ENCODE results near the gene FAT1. TPM values are rescaled to one million over a fixed set of nuclear protein-coding genes. Genes with fewer than 3 reads are reported as not detected.

FAT1 gene
- total and polyA plus RNA-seq, 2 donors (not counting 1 experiment from before 2014, with no cell fraction given): 151 to 729 TPM

- H4K20me1 ChIP-seq (ENCODE audit: control insufficient read depth, extremely low read depth, insufficient read depth, low read length): no peaks in the 10 kb centered on the region
- H3K4me1 ChIP-seq (ENCODE audit: control insufficient read depth, extremely low read depth, insufficient read depth, low read length): peaks cover 7% of the 10 kb centered on the region
- peaks cover 3% of the 10 kb centered on the region for H3K36me3 ChIP-seq (ENCODE audit: control insufficient read depth, insufficient read depth, low read length)
- H3K9me3 ChIP-seq (ENCODE audit: control insufficient read depth, insufficient read depth, low read depth, low read length): no peaks in the 10 kb centered on the region
- H2AFZ ChIP-seq (ENCODE audit: low read length): no peak overlapping the region
- H3K9ac ChIP-seq (ENCODE audit: insufficient read depth, low read length): no peak overlapping the region
- no peak overlapping the region for H3K4me2 ChIP-seq (ENCODE audit: extremely low read depth, insufficient read depth, low read length)
- TF ChIP-seq CTCF (conservative IDR thresholded peaks at IDR 0.05 in 1 of 2, IDR thresholded peaks at IDR 0.05 in 1 of 2; ENCODE audit: low read depth in 1 of 2, low read length in 2 of 2): no peak
- TF ChIP-seq EZH2 (IDR thresholded peaks at IDR 0.05; ENCODE audit: low read length, missing control alignments): no peak
- H3K27ac ChIP-seq (ENCODE audit: insufficient read depth, low read length): peak overlapping the region; percentile 49
- no peaks in the 10 kb centered on the region for H3K27me3 ChIP-seq (ENCODE audit: control insufficient read depth, insufficient read depth, low read length)
- no peak for DNase-seq (ENCODE audit: low read depth in 2 of 2)
- peaks cover 79% of the 10 kb centered on the region for H3K79me2 ChIP-seq (ENCODE audit: control insufficient read depth, insufficient read depth, low read length)
- H3K4me3 ChIP-seq (replicated peaks in 1 of 4; ENCODE audit: control extremely low read depth in 1 of 4, insufficient read depth in 1 of 4, low read depth in 3 of 4, low read length in 4 of 4): no peak overlapping the region
Observed at GRCh38 chr4:186693894-186694293, 29.8 kb downstream of the FAT1 start.

GRCh38 chr4:186693159-186693815 is 30.4 kb downstream of the FAT1 start:
- H3K9me3 ChIP-seq (ENCODE audit: control insufficient read depth, insufficient read depth, low read depth, low read length): no peaks in the 10 kb centered on the region
- H3K36me3 ChIP-seq (ENCODE audit: control insufficient read depth, insufficient read depth, low read length): no peaks in the 10 kb centered on the region
- H3K9ac ChIP-seq (ENCODE audit: insufficient read depth, low read length): peak overlapping the region; percentile 50
- peaks cover 78% of the 10 kb centered on the region for H3K79me2 ChIP-seq (ENCODE audit: control insufficient read depth, insufficient read depth, low read length)
- no peak overlapping the region for H2AFZ ChIP-seq (ENCODE audit: low read length)
- H3K27me3 ChIP-seq (ENCODE audit: control insufficient read depth, insufficient read depth, low read length): no peaks in the 10 kb centered on the region
- DNase-seq (ENCODE audit: low read depth in 2 of 2): peak; percentile 86 to 96
- peaks cover 7% of the 10 kb centered on the region for H3K4me1 ChIP-seq (ENCODE audit: control insufficient read depth, extremely low read depth, insufficient read depth, low read length)
- no peak for TF ChIP-seq CTCF (conservative IDR thresholded peaks at IDR 0.05 in 1 of 2, IDR thresholded peaks at IDR 0.05 in 1 of 2; ENCODE audit: low read depth in 1 of 2, low read length in 2 of 2)
- no peak for TF ChIP-seq EZH2 (IDR thresholded peaks at IDR 0.05; ENCODE audit: low read length, missing control alignments)
- no peaks in the 10 kb centered on the region for H4K20me1 ChIP-seq (ENCODE audit: control insufficient read depth, extremely low read depth, insufficient read depth, low read length)
- H3K4me2 ChIP-seq (ENCODE audit: extremely low read depth, insufficient read depth, low read length): no peak overlapping the region
- H3K27ac ChIP-seq (ENCODE audit: insufficient read depth, low read length): peak overlapping the region; percentile 74
- no peak overlapping the region for H3K4me3 ChIP-seq (replicated peaks in 1 of 4; ENCODE audit: control extremely low read depth in 1 of 4, insufficient read depth in 1 of 4, low read depth in 3 of 4, low read length in 4 of 4)

- Histone ChIP-seq H3K27ac (ENCODE audit: insufficient read depth, low read length) (no peak overlapping the region), H3K27me3 (ENCODE audit: control insufficient read depth, insufficient read depth, low read length) (no peaks in the 10 kb centered on the region), H3K36me3 (ENCODE audit: control insufficient read depth, insufficient read depth, low read length) (no peaks in the 10 kb centered on the region), H2AFZ (ENCODE audit: low read length) (no peak overlapping the region), H4K20me1 (ENCODE audit: control insufficient read depth, extremely low read depth, insufficient read depth, low read length) (no peaks in the 10 kb centered on the region), H3K9ac (ENCODE audit: insufficient read depth, low read length) (no peak overlapping the region), H3K4me1 (ENCODE audit: control insufficient read depth, extremely low read depth, insufficient read depth, low read length) (peaks cover 11% of the 10 kb centered on the region), H3K9me3 (ENCODE audit: control insufficient read depth, insufficient read depth, low read depth, low read length) (no peaks in the 10 kb centered on the region), H3K79me2 (ENCODE audit: control insufficient read depth, insufficient read depth, low read length) (peaks cover 80% of the 10 kb centered on the region), H3K4me2 (ENCODE audit: extremely low read depth, insufficient read depth, low read length) (no peak overlapping the region), H3K4me3 (replicated peaks in 1 of 4; ENCODE audit: control extremely low read depth in 1 of 4, insufficient read depth in 1 of 4, low read depth in 3 of 4, low read length in 4 of 4) (no peak overlapping the region)
- TF ChIP-seq CTCF (conservative IDR thresholded peaks at IDR 0.05 in 1 of 2, IDR thresholded peaks at IDR 0.05 in 1 of 2; ENCODE audit: low read depth in 1 of 2, low read length in 2 of 2) (no peak), EZH2 (IDR thresholded peaks at IDR 0.05; ENCODE audit: low read length, missing control alignments) (no peak)
- DNase-seq (ENCODE audit: low read depth in 2 of 2): no peak
Observed at GRCh38 chr4:186691396-186691795, 32.3 kb downstream of the FAT1 start.

All from fibroblast of lung (primary cell).